HEK293 (cell line): ENCODE measurements around the gene TMEM14A.

Experiments used
- KLF8 ChIP-seq: fragments of 450-650 bp; formaldehyde crosslinking; IDR thresholded peaks from 2 replicates; pipeline ENCODE4 v1.5.1; 2016; ENCODE audit warnings: missing biosample characterization, missing genetic modification characterization
- SALL2 ChIP-seq: fragments of 450-650 bp; formaldehyde crosslinking; IDR thresholded peaks from 2 replicates; pipeline ENCODE4 v1.5.0; 2017; ENCODE audit warnings: missing biosample characterization, mild to moderate bottlenecking, missing genetic modification characterization, borderline replicate concordance
- TRIM28 ChIP-seq: IDR thresholded peaks from 2 replicates; pipeline ENCODE4 v1.6.1; 2011; ENCODE audit warnings: low read length, control low read depth, borderline replicate concordance
- ZBTB21 ChIP-seq: fragments of 450-650 bp; formaldehyde crosslinking; IDR thresholded peaks from 2 replicates; pipeline ENCODE4 v1.5.1; 2017; ENCODE audit warnings: missing biosample characterization, missing genetic modification characterization
- ZBTB8A ChIP-seq: fragments of 450-650 bp; formaldehyde crosslinking; IDR thresholded peaks from 2 replicates; pipeline ENCODE4 v1.5.1; 2016; ENCODE audit warnings: missing biosample characterization, missing genetic modification characterization
- ZFP37 ChIP-seq: fragments of 450-650 bp; formaldehyde crosslinking; IDR thresholded peaks from 2 replicates; pipeline ENCODE4 v1.5.1; 2016; ENCODE audit warnings: missing biosample characterization, missing genetic modification characterization
- ZNF140 ChIP-seq: fragments of 450-650 bp; formaldehyde crosslinking; IDR thresholded peaks from 2 replicates; pipeline ENCODE4 v1.5.1; 2016; ENCODE audit warnings: missing biosample characterization, missing genetic modification characterization
- ZNF239 ChIP-seq: fragments of 450-650 bp; formaldehyde crosslinking; IDR thresholded peaks from 2 replicates; pipeline ENCODE4 v1.5.1; 2016; ENCODE audit warnings: missing biosample characterization, missing genetic modification characterization
- ZNF248 ChIP-seq: fragments of 450-650 bp; formaldehyde crosslinking; IDR thresholded peaks from 2 replicates; pipeline ENCODE4 v1.5.1; 2017; ENCODE audit warnings: missing biosample characterization, missing genetic modification characterization
- ZNF335 ChIP-seq: fragments of 450-650 bp; formaldehyde crosslinking; conservative IDR thresholded peaks from 2 replicates; pipeline ENCODE4 v1.5.1; 2016; ENCODE audit warnings: missing biosample characterization, missing genetic modification characterization
- ZNF366 ChIP-seq: fragments of 450-650 bp; formaldehyde crosslinking; conservative IDR thresholded peaks from 2 replicates; pipeline ENCODE4 v1.5.1; 2016; ENCODE audit warnings: missing biosample characterization, missing genetic modification characterization
- ZNF394 ChIP-seq: fragments of 450-650 bp; formaldehyde crosslinking; IDR thresholded peaks from 2 replicates; pipeline ENCODE4 v1.5.1; 2016; ENCODE audit warnings: missing biosample characterization, missing genetic modification characterization, mild to moderate bottlenecking, moderate library complexity, borderline replicate concordance
- ZNF423 ChIP-seq: fragments of 450-650 bp; formaldehyde crosslinking; IDR thresholded peaks from 2 replicates; pipeline ENCODE4 v1.5.1; 2016; ENCODE audit warnings: missing biosample characterization, missing genetic modification characterization
- ZNF501 ChIP-seq: fragments of 450-650 bp; formaldehyde crosslinking; IDR thresholded peaks from 2 replicates; pipeline ENCODE4 v1.5.1; 2016; ENCODE audit warnings: missing biosample characterization, missing genetic modification characterization
- ZNF561 ChIP-seq: fragments of 450-650 bp; IDR thresholded peaks from 2 replicates; pipeline ENCODE4 v1.5.1; 2018; ENCODE audit warnings: missing biosample characterization, missing genetic modification characterization, borderline replicate concordance
- ZNF610 ChIP-seq: fragments of 450-650 bp; formaldehyde crosslinking; IDR thresholded peaks from 2 replicates; pipeline ENCODE4 v1.5.1; 2016; ENCODE audit warnings: missing biosample characterization, missing genetic modification characterization, borderline replicate concordance
- ZNF747 ChIP-seq: fragments of 450-650 bp; formaldehyde crosslinking; IDR thresholded peaks from 2 replicates; pipeline ENCODE4 v1.5.1; 2016; ENCODE audit warnings: missing biosample characterization, missing genetic modification characterization
- ZNF843 ChIP-seq: fragments of 450-650 bp; formaldehyde crosslinking; IDR thresholded peaks from 2 replicates; pipeline ENCODE4 v1.5.1; 2016; ENCODE audit warnings: missing biosample characterization, missing genetic modification characterization
- ZSCAN16 ChIP-seq: fragments of 450-650 bp; formaldehyde crosslinking; IDR thresholded peaks from 2 replicates; pipeline ENCODE4 v1.5.1; 2016; ENCODE audit warnings: missing biosample characterization, missing genetic modification characterization
- TF ChIP-seq, protein P1 (sequence below): sonication (generic); formaldehyde crosslinking; IDR thresholded peaks from 2 replicates; pipeline ENCODE4 v1.8.1; 2022; ENCODE audit warnings: mild to moderate bottlenecking, moderate library complexity, missing genetic modification reagents
- TF ChIP-seq, protein P2 (sequence below): fragments of 450-650 bp; formaldehyde crosslinking; IDR thresholded peaks from 2 replicates; pipeline ENCODE4; 2016; ENCODE audit warnings: missing biosample characterization, missing genetic modification characterization
- TF ChIP-seq, protein P3 (sequence below): fragments of 450-650 bp; formaldehyde crosslinking; IDR thresholded peaks from 2 replicates; pipeline ENCODE4 v1.5.1; 2017; ENCODE audit warnings: missing biosample characterization, missing genetic modification characterization
- TF ChIP-seq, protein P4 (sequence below): fragments of 450-650 bp; formaldehyde crosslinking; IDR thresholded peaks from 2 replicates; pipeline ENCODE4 v1.5.1; 2016; ENCODE audit warnings: missing biosample characterization, missing genetic modification characterization
- TF ChIP-seq, protein P5 (sequence below): fragments of 450-650 bp; formaldehyde crosslinking; IDR thresholded peaks from 2 replicates; pipeline ENCODE4 v1.5.1; 2016; ENCODE audit warnings: missing biosample characterization, missing genetic modification characterization
- TF ChIP-seq, protein P6 (sequence below): fragments of 450-650 bp; formaldehyde crosslinking; IDR thresholded peaks from 2 replicates; pipeline ENCODE4 v1.5.1; 2016; ENCODE audit warnings: missing biosample characterization, missing genetic modification characterization
- TF ChIP-seq, protein P7 (sequence below): fragments of 450-650 bp; formaldehyde crosslinking; IDR thresholded peaks from 2 replicates; pipeline ENCODE4 v1.5.1; 2016; ENCODE audit warnings: missing biosample characterization, missing genetic modification characterization, borderline replicate concordance

The TMEM14A gene

DNA sequence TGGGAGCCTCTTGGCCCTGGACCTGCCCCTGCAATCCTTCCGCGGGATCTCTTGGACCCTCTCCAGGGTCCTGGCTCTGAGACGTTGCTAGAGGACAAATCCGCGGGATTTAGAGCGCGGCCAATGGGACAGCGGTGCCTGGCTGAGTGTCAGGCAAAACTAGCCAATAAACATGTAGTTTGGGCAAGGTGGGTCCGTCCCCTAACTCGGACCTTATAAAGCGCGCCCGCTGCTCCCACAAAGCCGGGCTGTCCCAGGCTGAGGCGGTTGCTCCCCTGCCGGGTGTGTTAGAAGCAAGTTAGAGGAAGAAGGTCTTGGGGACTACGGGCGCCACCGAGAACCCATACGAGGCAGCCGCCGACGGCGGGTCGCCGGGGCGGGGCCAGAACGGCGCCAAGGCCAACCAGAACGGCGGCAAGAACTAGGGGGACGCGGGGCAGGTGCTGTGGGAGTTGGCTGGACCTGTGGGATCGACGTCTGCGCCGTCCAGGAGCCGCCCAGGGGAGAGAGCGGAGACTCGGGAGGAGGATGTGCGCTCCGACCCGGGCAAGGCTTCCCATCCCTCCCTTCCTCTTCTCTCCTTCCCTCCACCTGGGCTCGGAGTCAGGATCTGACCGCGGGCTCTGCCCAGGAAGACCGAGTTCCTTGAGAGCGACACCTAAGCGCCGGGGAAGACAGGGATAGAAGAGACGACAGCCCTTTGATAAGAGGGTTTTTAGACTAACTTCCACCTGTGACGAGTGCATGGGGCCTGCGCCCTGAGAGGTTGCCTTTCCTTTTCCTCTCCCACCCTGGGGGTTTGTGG, 6.5 kb upstream of the TMEM14A start (continued):
- TF ChIP-seq ZFP37 (tag by site-specific recombination) (peak; percentile 49; the same call in 1 of the 2 replicates), SALL2 (tag by site-specific recombination) (no peak), ZNF501 (tag by site-specific recombination) (0 out of 2 replicates have a peak, but pooled peaks have one; percentile 62), ZBTB21 (tag by site-specific recombination) (no peak), ZNF140 (no peak), ZNF747 (tag by site-specific recombination) (no peak), ZNF366 (tag by site-specific recombination) (peak; percentile 64), ZNF561 (tag by site-specific recombination) (no peak; the same call in 1 of the 2 replicates), ZSCAN16 (tag by site-specific recombination) (no peak), KLF8 (tag by site-specific recombination) (peak; percentile 55; the same call in 1 of the 2 replicates), ZNF335 (tag by site-specific recombination) (peak; percentile 66; the same call in 1 of the 2 replicates), ZNF843 (tag by site-specific recombination) (0 out of 2 replicates have a peak, but pooled peaks have one; percentile 7), ZNF239 (tag by site-specific recombination) (no peak), ZNF423 (tag by site-specific recombination) (no peak; the same call in 1 of the 2 replicates), ZNF248 (tag by site-specific recombination) (no peak), TRIM28 (no peak), ZBTB8A (tag by site-specific recombination) (peak; percentile 94), ZNF610 (tag by site-specific recombination) (no peak), ZNF394 (tag by site-specific recombination) (peak; percentile 96)
- TF ChIP-seq, protein P1, sequence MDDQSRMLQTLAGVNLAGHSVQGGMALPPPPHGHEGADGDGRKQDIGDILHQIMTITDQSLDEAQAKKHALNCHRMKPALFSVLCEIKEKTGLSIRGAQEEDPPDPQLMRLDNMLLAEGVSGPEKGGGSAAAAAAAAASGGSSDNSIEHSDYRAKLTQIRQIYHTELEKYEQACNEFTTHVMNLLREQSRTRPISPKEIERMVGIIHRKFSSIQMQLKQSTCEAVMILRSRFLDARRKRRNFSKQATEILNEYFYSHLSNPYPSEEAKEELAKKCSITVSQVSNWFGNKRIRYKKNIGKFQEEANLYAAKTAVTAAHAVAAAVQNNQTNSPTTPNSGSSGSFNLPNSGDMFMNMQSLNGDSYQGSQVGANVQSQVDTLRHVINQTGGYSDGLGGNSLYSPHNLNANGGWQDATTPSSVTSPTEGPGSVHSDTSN, result peak; percentile 93
- TF ChIP-seq, protein P2, sequence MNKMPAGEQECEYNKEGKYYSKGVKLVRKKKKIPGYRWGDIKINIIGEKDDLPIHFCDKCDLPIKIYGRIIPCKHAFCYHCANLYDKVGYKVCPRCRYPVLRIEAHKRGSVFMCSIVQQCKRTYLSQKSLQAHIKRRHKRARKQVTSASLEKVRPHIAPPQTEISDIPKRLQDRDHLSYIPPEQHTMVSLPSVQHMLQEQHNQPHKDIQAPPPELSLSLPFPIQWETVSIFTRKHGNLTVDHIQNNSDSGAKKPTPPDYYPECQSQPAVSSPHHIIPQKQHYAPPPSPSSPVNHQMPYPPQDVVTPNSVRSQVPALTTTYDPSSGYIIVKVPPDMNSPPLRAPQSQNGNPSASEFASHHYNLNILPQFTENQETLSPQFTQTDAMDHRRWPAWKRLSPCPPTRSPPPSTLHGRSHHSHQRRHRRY (tag by site-specific recombination), result no peak
- TF ChIP-seq, protein P3, sequence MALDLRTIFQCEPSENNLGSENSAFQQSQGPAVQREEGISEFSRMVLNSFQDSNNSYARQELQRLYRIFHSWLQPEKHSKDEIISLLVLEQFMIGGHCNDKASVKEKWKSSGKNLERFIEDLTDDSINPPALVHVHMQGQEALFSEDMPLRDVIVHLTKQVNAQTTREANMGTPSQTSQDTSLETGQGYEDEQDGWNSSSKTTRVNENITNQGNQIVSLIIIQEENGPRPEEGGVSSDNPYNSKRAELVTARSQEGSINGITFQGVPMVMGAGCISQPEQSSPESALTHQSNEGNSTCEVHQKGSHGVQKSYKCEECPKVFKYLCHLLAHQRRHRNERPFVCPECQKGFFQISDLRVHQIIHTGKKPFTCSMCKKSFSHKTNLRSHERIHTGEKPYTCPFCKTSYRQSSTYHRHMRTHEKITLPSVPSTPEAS (tag by site-specific recombination), result no peak
- TF ChIP-seq, protein P4, sequence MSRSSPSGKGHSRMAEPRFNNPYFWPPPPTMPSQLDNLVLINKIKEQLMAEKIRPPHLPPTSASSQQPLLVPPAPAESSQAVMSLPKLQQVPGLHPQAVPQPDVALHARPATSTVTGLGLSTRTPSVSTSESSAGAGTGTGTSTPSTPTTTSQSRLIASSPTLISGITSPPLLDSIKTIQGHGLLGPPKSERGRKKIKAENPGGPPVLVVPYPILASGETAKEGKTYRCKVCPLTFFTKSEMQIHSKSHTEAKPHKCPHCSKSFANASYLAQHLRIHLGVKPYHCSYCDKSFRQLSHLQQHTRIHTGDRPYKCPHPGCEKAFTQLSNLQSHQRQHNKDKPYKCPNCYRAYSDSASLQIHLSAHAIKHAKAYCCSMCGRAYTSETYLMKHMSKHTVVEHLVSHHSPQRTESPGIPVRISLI (tag by site-specific recombination), result no peak
- TF ChIP-seq, protein P5, sequence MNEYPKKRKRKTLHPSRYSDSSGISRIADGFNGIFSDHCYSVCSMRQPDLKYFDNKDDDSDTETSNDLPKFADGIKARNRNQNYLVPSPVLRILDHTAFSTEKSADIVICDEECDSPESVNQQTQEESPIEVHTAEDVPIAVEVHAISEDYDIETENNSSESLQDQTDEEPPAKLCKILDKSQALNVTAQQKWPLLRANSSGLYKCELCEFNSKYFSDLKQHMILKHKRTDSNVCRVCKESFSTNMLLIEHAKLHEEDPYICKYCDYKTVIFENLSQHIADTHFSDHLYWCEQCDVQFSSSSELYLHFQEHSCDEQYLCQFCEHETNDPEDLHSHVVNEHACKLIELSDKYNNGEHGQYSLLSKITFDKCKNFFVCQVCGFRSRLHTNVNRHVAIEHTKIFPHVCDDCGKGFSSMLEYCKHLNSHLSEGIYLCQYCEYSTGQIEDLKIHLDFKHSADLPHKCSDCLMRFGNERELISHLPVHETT, result 0 out of 2 replicates have a peak, but pooled peaks have one; percentile 17
- TF ChIP-seq, protein P6, sequence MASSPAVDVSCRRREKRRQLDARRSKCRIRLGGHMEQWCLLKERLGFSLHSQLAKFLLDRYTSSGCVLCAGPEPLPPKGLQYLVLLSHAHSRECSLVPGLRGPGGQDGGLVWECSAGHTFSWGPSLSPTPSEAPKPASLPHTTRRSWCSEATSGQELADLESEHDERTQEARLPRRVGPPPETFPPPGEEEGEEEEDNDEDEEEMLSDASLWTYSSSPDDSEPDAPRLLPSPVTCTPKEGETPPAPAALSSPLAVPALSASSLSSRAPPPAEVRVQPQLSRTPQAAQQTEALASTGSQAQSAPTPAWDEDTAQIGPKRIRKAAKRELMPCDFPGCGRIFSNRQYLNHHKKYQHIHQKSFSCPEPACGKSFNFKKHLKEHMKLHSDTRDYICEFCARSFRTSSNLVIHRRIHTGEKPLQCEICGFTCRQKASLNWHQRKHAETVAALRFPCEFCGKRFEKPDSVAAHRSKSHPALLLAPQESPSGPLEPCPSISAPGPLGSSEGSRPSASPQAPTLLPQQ, result 0 out of 2 replicates have a peak, but pooled peaks have one; percentile 12
- TF ChIP-seq, protein P7, sequence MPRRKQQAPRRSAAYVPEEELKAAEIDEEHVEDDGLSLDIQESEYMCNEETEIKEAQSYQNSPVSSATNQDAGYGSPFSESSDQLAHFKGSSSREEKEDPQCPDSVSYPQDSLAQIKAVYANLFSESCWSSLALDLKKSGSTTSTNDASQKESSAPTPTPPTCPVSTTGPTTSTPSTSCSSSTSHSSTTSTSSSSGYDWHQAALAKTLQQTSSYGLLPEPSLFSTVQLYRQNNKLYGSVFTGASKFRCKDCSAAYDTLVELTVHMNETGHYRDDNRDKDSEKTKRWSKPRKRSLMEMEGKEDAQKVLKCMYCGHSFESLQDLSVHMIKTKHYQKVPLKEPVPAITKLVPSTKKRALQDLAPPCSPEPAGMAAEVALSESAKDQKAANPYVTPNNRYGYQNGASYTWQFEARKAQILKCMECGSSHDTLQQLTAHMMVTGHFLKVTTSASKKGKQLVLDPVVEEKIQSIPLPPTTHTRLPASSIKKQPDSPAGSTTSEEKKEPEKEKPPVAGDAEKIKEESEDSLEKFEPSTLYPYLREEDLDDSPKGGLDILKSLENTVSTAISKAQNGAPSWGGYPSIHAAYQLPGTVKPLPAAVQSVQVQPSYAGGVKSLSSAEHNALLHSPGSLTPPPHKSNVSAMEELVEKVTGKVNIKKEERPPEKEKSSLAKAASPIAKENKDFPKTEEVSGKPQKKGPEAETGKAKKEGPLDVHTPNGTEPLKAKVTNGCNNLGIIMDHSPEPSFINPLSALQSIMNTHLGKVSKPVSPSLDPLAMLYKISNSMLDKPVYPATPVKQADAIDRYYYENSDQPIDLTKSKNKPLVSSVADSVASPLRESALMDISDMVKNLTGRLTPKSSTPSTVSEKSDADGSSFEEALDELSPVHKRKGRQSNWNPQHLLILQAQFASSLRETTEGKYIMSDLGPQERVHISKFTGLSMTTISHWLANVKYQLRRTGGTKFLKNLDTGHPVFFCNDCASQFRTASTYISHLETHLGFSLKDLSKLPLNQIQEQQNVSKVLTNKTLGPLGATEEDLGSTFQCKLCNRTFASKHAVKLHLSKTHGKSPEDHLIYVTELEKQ (tag by site-specific recombination), result no peak
